ENCODE results near the gene PAN2.
A peak's percentile ranks its signal among the peaks of the same experiment; 100 is the strongest.

Gene PAN2

GRCh38 chr12:56321027-56321426 lies 12.8 kb downstream of the PAN2 start:
- H3K4me3 ChIP-seq (ENCODE audit: control insufficient read depth, low read depth, low read length), result no peak overlapping the region
- TF ChIP-seq CTCF (conservative IDR thresholded peaks at IDR 0.05; ENCODE audit: control insufficient read depth, insufficient read depth, low read depth, low read length), result no peak
- peak; percentile 59 for DNase-seq (ENCODE audit: low read depth)

GRCh38 chr12:56317675-56318074 lies 16.1 kb downstream of the PAN2 start:
- TF ChIP-seq CTCF (conservative IDR thresholded peaks at IDR 0.05; ENCODE audit: control insufficient read depth, insufficient read depth, low read depth, low read length), result no peak
- DNase-seq (ENCODE audit: low read depth), result no peak
- H3K4me3 ChIP-seq (ENCODE audit: control insufficient read depth, low read depth, low read length), result no peak overlapping the region

GRCh38 chr12:56315622-56316473 lies 18.0 kb downstream of the PAN2 start, which contains the start of gene CNPY2:
Gene CNPY2, minus strand, starts transcription at chr12:56315988. Its CDS starts 771 bp downstream, at chr12:56315217.
- no peak for TF ChIP-seq CTCF (conservative IDR thresholded peaks at IDR 0.05; ENCODE audit: control insufficient read depth, insufficient read depth, low read depth, low read length)
- peak; percentile 96 for DNase-seq (ENCODE audit: low read depth)
- peak within 1 kb of the TSS; percentile 94 for H3K4me3 ChIP-seq (ENCODE audit: control insufficient read depth, low read depth, low read length)

DNA sequence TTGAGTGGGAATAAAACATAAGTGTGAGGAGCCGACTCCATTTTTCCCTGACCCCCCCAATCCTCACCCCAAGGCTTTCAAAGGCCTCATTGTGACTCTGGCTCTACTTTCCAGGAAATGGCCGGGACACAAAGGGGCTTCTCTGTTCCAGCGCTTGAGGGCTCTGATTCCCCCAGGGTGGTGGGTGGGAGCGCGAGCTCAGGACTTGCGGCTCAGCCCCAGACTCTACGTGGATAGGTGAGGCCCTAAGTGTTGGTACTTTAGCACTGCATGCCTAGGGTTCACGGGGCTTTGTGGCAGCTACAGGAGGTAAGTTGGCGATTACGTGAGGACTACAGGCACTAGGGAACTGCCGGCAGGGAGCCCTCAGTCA lies 18.6 kb downstream of the PAN2 start:
- peak overlapping the region; percentile 94 for H3K4me3 ChIP-seq (ENCODE audit: control insufficient read depth, low read depth, low read length)
- no peak for DNase-seq (ENCODE audit: low read depth)
- TF ChIP-seq CTCF (conservative IDR thresholded peaks at IDR 0.05; ENCODE audit: control insufficient read depth, insufficient read depth, low read depth, low read length), result no peak

- DNase-seq (ENCODE audit: low read depth), result no peak
- no peak overlapping the region for H3K4me3 ChIP-seq (ENCODE audit: control insufficient read depth, low read depth, low read length)
- TF ChIP-seq CTCF (conservative IDR thresholded peaks at IDR 0.05; ENCODE audit: control insufficient read depth, insufficient read depth, low read depth, low read length), result no peak
Measured at GRCh38 chr12:56311003-56311402, 22.8 kb downstream of the PAN2 start.

GRCh38 chr12:56308714-56309113 lies 25.1 kb downstream of the PAN2 start:
- no peak for DNase-seq (ENCODE audit: low read depth)
- H3K4me3 ChIP-seq (ENCODE audit: control insufficient read depth, low read depth, low read length), result no peak overlapping the region
- TF ChIP-seq CTCF (conservative IDR thresholded peaks at IDR 0.05; ENCODE audit: control insufficient read depth, insufficient read depth, low read depth, low read length), result no peak

All from fibroblast of mammary gland (primary cell).